ENCODE data around the gene HOXC10.
A peak's percentile ranks its signal among the peaks of the same experiment; 100 is the strongest.

Gene HOXC10

GRCh38 chr12:54030889-54031471 lies 46.0 kb downstream of the HOXC10 start:
- DNase-seq: no peak

- DNase-seq: no peak
Observed at GRCh38 chr12:54031480-54031879, 46.5 kb downstream of the HOXC10 start.

DNA sequence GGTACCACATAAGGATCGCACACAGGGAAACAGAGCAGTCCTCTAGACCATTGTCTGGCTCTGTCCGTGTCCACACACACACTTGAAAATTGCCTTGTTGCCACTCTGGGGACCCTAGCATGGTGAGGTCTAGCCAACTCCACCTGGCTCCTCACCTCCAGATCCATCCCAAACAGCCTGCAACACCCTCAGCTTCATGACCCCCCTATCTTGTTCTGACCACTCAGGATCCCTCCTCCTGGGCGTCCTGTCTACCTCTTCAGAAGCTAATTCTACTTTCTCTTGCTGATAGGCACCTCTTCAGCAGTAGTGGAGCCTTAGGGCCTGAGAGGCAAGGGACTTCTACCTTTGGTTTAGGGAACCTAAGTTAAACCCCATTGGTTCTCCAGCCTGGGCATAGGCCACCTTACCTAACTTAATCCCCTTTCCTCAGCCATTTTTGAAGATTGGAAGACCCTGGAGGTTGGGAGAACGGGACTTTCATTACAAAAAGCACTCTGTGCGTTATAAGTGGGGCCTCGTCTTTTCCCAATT lies 47.2 kb downstream of the HOXC10 start:
- no peak for DNase-seq

DNA sequence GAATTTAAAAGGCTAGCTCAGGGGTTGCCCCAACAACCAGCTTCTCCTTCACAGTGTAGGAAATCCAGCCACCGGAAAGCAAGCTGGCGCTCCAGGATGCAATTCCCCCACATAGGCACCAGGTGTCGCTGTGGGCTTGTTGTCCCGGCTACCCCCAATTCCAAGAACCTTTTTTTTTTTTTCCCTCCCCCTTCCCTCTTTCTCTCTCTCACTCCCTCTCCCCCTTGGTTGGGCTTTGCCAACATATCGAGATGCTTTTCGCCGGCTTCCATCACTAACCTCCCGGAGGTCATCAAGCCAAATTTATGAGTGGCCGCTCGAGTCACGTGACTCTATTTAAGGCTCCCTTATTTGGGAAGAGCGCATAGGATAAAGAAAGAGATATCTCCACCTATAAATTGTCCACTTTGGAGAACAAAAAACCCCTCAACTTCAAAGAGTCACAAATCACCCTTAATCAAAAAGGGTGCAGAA lies 47.7 kb downstream of the HOXC10 start, which contains the start of gene HOXC5:
Gene HOXC5, plus strand, starts transcription at position 424 of the 474 bp plus-strand sequence. CDS start 73 bp downstream, outside the sequence.
- DNase-seq: peak; percentile 91 to 93

DNA sequence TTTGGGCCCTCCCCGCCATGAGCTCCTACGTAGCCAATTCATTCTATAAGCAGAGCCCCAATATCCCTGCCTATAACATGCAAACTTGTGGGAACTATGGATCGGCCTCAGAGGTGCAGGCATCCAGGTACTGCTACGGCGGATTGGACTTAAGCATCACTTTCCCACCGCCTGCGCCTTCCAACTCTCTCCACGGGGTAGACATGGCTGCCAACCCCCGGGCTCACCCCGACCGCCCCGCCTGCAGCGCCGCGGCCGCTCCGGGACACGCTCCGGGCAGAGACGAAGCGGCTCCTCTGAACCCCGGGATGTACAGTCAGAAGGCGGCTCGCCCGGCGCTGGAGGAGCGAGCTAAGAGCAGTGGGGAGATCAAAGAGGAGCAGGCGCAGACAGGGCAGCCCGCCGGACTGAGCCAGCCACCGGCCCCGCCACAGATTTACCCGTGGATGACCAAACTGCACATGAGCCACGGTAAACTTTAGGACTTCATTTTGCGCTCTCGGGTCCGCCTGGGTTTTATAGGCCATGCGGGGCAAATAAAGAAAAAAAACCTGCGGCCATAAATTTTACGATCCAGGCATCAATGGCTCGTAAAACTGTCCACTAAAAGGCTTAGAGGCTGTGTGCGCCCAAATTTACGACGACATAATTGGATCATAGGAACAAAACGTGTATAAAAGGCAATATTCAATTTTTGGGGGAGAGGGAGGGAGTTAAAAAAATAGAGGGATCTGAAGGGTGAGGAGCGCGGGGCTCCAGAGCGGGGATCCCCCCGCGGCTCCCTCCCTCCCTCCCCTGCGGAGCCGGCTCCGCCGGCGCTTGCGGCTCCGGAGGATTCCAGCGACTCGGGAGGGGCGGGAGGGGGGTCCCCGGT lies 48.4 kb downstream of the HOXC10 start:
- DNase-seq: peak; percentile 51 to 56

DNA sequence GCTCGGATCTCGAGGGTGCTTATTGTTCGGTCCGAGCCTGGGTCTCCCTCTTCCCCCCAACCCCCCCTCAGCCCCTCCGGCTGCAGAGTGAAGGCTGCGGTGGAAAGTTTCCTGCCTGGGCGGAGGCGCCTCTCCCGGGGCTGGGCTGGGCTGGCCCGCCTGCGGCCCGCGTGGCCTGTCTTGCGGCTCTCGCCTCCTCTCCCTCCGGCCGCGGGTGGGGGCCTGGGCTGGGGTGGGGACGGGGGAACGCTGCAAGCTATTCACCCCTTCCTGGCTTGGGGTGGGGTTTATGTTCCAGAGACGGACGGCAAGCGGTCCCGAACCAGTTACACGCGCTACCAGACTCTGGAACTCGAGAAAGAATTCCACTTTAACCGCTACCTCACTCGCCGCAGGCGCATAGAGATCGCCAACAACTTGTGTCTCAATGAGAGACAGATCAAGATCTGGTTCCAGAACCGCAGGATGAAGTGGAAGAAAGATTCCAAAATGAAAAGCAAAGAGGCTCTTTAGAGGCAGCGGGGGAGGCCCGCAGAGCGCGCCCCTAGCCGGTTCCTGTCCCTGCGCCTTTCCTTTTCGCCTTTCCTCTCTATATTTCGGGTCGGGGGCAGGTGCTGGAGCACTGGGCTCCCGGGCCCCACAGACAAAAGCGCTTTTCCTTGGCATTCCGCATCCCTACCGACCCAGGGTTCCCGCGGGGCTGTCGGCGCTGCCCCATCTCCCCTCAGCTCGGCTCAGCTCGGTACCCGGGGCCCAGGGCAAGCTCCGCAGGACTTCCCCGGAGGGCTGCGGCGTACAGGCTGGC lies 49.2 kb downstream of the HOXC10 start:
- DNase-seq: no peak

GRCh38 chr12:54034785-54035310 lies 49.9 kb downstream of the HOXC10 start:
- DNase-seq: no peak

GRCh38 chr12:54035568-54036264 lies 50.8 kb downstream of the HOXC10 start:
- DNase-seq: no peak

GRCh38 chr12:54036620-54037359 lies 51.8 kb downstream of the HOXC10 start:
- peak in 1 of 2 experiments; percentile 43 for DNase-seq

DNA sequence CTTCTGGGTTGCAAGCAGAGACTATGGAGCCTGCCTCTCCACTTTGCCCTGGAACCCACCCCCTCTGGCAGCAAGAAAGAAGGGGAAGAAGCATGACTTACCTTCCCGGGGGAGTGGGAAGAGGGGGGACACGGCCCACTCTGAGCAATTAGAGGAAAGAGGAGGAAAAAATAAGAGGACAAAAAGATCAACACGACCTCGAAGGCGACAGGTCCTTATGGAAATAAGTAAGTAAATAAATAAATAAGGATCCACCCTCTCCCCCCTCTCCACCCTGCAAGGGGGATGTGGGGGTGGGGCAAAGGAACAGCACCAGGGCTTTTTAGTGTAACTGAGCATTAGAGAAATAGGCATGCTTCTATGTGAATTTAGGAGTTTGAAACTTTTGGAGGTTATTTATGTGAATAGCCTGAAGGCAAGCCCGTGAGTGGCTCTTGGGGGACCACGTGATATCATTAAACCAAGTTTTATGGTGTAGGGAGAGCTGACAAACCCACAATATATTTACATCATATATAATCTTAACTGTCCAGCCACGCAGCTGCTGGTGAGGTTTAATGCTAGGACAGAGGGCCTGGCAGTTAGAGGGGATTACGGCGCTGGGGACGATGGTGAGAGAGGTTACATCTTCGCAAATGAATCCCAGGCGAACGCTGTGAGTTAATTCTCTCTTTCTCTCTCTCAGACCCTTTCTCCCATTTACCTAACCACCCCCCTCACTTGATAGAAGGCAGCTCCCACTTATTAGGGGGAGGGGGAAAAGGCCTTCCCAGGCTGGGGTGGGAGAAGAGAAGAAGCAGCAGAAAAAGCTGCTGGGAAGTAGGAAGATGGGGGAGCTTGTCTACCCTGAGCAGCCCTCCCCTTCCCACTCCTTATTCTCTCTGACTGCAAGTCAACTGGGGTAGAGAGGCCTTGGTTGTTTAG lies 52.7 kb downstream of the HOXC10 start:
- no peak for DNase-seq

- DNase-seq: no peak
Observed at GRCh38 chr12:54038284-54038870, 53.4 kb downstream of the HOXC10 start.

DNA sequence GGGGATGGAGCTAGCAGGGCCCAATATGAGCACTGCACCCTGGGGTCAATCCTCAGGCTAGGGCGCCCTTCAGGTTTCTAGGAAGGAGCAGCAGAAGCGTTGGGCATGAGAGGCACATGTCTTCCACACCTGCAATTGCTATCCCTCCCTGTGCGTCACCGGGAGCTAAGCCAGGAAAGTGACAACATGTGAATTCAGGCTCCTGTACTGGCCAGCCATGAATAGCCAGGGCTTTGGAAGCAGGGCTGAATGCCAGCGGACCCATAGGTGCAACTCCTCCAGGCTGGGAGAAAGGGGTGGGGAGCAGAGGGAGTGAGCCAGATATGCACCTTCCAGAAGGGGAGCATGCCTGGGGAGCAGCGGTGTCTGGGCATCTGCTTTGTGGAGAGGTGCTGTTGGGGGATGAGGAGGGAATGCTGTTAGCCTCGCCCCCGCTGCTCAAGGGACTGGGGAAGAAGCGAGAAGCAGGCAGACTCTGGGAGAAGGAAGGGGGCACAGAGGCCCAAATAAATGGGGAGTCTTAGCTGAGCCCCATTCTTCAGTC lies 54.0 kb downstream of the HOXC10 start:
- DNase-seq: no peak

DNA sequence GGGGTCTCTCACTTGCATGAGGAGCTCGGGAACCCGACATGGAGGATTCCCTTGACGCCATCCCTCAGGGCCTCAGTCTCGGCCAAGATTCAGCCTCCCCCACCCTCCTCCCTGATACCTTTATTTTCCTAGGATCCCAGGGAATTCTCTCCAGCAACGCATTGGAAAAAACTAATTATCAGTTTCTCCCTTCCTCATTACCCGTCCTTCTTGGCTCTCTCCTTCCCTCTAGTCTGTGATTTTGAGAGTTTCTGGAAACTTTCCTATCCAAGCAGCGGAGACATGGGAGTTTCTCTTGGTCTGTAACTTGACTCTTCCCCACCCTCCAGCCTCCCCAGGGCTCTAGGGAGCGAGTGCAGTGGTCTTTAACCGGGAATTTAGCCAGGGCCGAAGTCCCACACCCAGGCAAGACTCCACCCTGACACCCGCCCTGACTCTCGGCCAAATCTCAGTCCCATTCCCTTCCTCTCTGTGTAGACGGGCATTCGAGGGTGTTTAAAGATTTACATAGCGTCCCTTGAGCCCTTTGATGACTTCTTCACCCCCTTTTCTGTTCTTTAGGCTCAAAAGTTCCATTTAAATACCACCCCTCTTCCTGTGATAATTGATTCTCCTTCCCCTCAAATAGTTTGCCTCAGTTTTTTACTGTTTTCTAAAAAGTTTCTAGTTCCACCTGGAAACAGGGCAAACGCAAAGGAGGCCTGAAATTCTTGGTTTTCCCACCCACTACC lies 54.6 kb downstream of the HOXC10 start:
- DNase-seq: no peak

All from NCI-H524 (cell line).